CD14-positive monocyte (primary cell): Measurements from ENCODE around the gene MED31. TPM values are rescaled to one million over a fixed set of nuclear protein-coding genes. Genes with fewer than 3 reads are reported as not detected.

Source experiments
- DNase-seq, 3 donors: peaks; one replicate each; pipeline ENCODE4 v3.0.0-alpha.2; 2011 to 2022
- H2AFZ ChIP-seq: 2 replicates; pipeline ENCODE4 v1.6.0; 2012; ENCODE audit warnings: mild to moderate bottlenecking, low read depth, low read length, inconsistent platforms; ENCODE audit not compliant: insufficient read depth, poor library complexity, severe bottlenecking
- H3K27ac ChIP-seq, 2 donors: 1 replicate in 1 of 2; 2 replicates in 1 of 2; pipeline ENCODE4 v1.5.1; 2012 to 2013; ENCODE audit warnings: low read length in 2 of 2, control low read depth in 1 of 2, inconsistent platforms in 1 of 2, low read depth in 1 of 2, mild to moderate bottlenecking in 1 of 2
- H3K27me3 ChIP-seq, 2 donors: one replicate each; pipeline versions ENCODE4 v1.6.0 to v1.6.1; 2011 to 2013; ENCODE audit warnings: low read length in 2 of 2; ENCODE audit not compliant: control insufficient read depth in 2 of 2, insufficient read depth in 2 of 2
- H3K36me3 ChIP-seq, 2 donors: replicated peaks in 1 of 2; 1 replicate in 1 of 2; 2 replicates in 1 of 2; pipeline versions ENCODE4 v1.5.1 to v1.6.1; 2012 to 2013; ENCODE audit warnings: low read length in 2 of 2, control low read depth in 1 of 2, inconsistent platforms in 1 of 2, mild to moderate bottlenecking in 1 of 2; ENCODE audit not compliant: insufficient read depth in 2 of 2, control insufficient read depth in 1 of 2
- H3K4me1 ChIP-seq, 2 donors: 1 replicate in 1 of 2; 2 replicates in 1 of 2; pipeline versions ENCODE4 v1.5.1 to v1.6.1; 2012 to 2013; ENCODE audit warnings: low read length in 2 of 2, control low read depth in 1 of 2, inconsistent platforms in 1 of 2, mild to moderate bottlenecking in 1 of 2, moderate library complexity in 1 of 2; ENCODE audit not compliant: insufficient read depth in 2 of 2, control insufficient read depth in 1 of 2
- H3K4me2 ChIP-seq: replicated peaks from 2 replicates; pipeline ENCODE3; 2012; ENCODE audit warnings: low read length, moderate library complexity, mild to moderate bottlenecking; ENCODE audit not compliant: poor library complexity, severe bottlenecking; ENCODE audit errors: extremely low read depth
- H3K4me3 ChIP-seq, 3 experiments: fragments of 200-600 bp in 1 of 3; sonication (generic) in 1 of 3; replicated peaks in 1 of 3; 1 replicate in 2 of 3; 2 replicates in 1 of 3; pipeline ENCODE4 v1.5.1; 2011 to 2013; ENCODE audit warnings: low read length in 3 of 3, mild to moderate bottlenecking in 3 of 3, control low read depth in 2 of 3, low read depth in 2 of 3, inconsistent platforms in 1 of 3, moderate library complexity in 1 of 3
- H3K79me2 ChIP-seq: 2 replicates; pipeline ENCODE4 v1.6.0; 2012; ENCODE audit warnings: mild to moderate bottlenecking, control low read depth, inconsistent platforms, low read length, moderate library complexity; ENCODE audit not compliant: insufficient read depth
- H3K9ac ChIP-seq: 2 replicates; pipeline ENCODE4 v1.6.0; 2017; ENCODE audit warnings: low read length, mild to moderate bottlenecking; ENCODE audit not compliant: insufficient read depth, poor library complexity, severe bottlenecking
- H3K9me3 ChIP-seq, 2 donors: replicated peaks in 1 of 2; 1 replicate in 1 of 2; 2 replicates in 1 of 2; pipeline versions ENCODE4 v1.5.1 to v1.6.1; 2012 to 2013; ENCODE audit warnings: low read length in 2 of 2, control low read depth in 1 of 2; ENCODE audit not compliant: control insufficient read depth in 1 of 2, insufficient read depth in 1 of 2
- H4K20me1 ChIP-seq: 2 replicates; pipeline ENCODE4 v1.6.0; 2012; ENCODE audit warnings: mild to moderate bottlenecking, low read length, control low read depth, moderate library complexity; ENCODE audit not compliant: insufficient read depth
- H3K27ac Mint-ChIP-seq, 7 donors: one replicate each; pipeline ENCODE4 v1.8.0; 2020; ENCODE audit warnings: mild to moderate bottlenecking in 7 of 7, mixed read lengths in 7 of 7, moderate library complexity in 6 of 7, inconsistent platforms in 2 of 7
- H3K27me3 Mint-ChIP-seq, 3 donors: one replicate each; pipeline ENCODE4 v1.8.0; 2021 to 2022; ENCODE audit warnings: low read depth in 3 of 3, mild to moderate bottlenecking in 3 of 3, mixed read lengths in 3 of 3, moderate library complexity in 3 of 3, inconsistent platforms in 1 of 3
- H3K36me3 Mint-ChIP-seq, 2 donors: one replicate each; pipeline ENCODE4 v1.8.0; 2020; ENCODE audit warnings: mixed read lengths in 2 of 2, inconsistent platforms in 1 of 2, mild to moderate bottlenecking in 1 of 2
- H3K4me1 Mint-ChIP-seq: one replicate; pipeline ENCODE4 v1.8.0; 2020; ENCODE audit warnings: mild to moderate bottlenecking, mixed read lengths
- H3K4me3 Mint-ChIP-seq, 2 donors: one replicate each; pipeline ENCODE4 v1.8.0; 2020; ENCODE audit warnings: mild to moderate bottlenecking in 2 of 2, mixed read lengths in 2 of 2, moderate library complexity in 1 of 2
- H3K9me3 Mint-ChIP-seq, 7 donors: one replicate each; pipeline ENCODE4 v1.8.0; 2020 to 2022; ENCODE audit warnings: mixed read lengths in 7 of 7, mild to moderate bottlenecking in 6 of 7, moderate library complexity in 6 of 7, inconsistent platforms in 2 of 7
- CTCF ChIP-seq: fragments of 200-600 bp; IDR thresholded peaks from one replicate; pipeline ENCODE4 v1.8.0; 2022; ENCODE audit warnings: antibody characterized with exemption, mild to moderate bottlenecking
- WGBS: methylation state at CpG from one replicate; pipeline ENCODE4 v1.1.5; 2013; ENCODE audit warnings: missing lambda C conversion rate; ENCODE audit not compliant: insufficient coverage; 5-methylcytosine and 5-hydroxymethylcytosine counted together
- intact Hi-C, 2 donors: fragments of 100-400 bp; cut with micrococcal nuclease; formaldehyde crosslinking; loops; one replicate each; pipeline versions ENCODE4 v1.15.0 to v1.15.1; 2023
- polyA plus RNA-seq, 3 donors: library from polyadenylated mRNA; depleted of rRNA in 1 of 3; unstranded in 2 of 3; stranded (reverse) in 1 of 3; fragments of 300-500 nt in 2 of 3; fragments of >200 nt in 1 of 3; fragmentation: Illumina TruSeq in 2 of 3; gene quantifications; 1 replicate in 2 of 3; 2 replicates in 1 of 3; pipeline ENCODE4 v1.2.3, GENCODE V29; 2012 to 2021

Gene MED31
- polyA plus RNA-seq, 3 donors, result 6.8 to 38.2 (median 33.6) TPM

- Histone ChIP-seq H3K36me3 (no peaks in the 10 kb centered on the region), H3K9ac (no peak overlapping the region), H3K4me3 (no peak overlapping the region), H3K9me3 (no peaks in the 10 kb centered on the region), H2AFZ (no peak overlapping the region), H3K79me2 (no peaks in the 10 kb centered on the region), H4K20me1 (no peaks in the 10 kb centered on the region), H3K4me2 (no peak overlapping the region), H3K4me1 (no peaks in the 10 kb centered on the region), H3K27ac (no peak overlapping the region), H3K27me3 (peaks cover 0 to 3% of the 10 kb centered on the region in 2 donors)
- TF ChIP-seq CTCF, result no peak
- 89% methylated on average over 14 of the region's 16 CpGs for WGBS
- H3K27me3 Mint-ChIP-seq, result peaks cover 7 to 20% (median 14%) of the 10 kb centered on the region in 3 donors
- DNase-seq, result no peak
- no peaks in the 10 kb centered on the region for H3K9me3 Mint-ChIP-seq
- H3K27ac Mint-ChIP-seq, result no peak overlapping the region
- intact Hi-C loops, result no loop called here
- no peak overlapping the region for H3K4me3 Mint-ChIP-seq
- no peaks in the 10 kb centered on the region for H3K36me3 Mint-ChIP-seq
- H3K4me1 Mint-ChIP-seq, result peaks cover 6% of the 10 kb centered on the region
These were observed 48.9 kb upstream of the MED31 start for GRCh38 chr17:6699997-6700947.

- H3K9me3 ChIP-seq, result no peaks in the 10 kb centered on the region
- Mint-ChIP-seq H3K4me3 (no peak overlapping the region), H3K4me1 (peaks cover 6% of the 10 kb centered on the region), H3K9me3 (no peaks in the 10 kb centered on the region), H3K27me3 (peaks cover 11 to 21% (median 20%) of the 10 kb centered on the region in 3 donors), H3K27ac (no peak overlapping the region), H3K36me3 (no peaks in the 10 kb centered on the region)
- peaks cover 0 to 8% of the 10 kb centered on the region in 2 donors for H3K27me3 ChIP-seq
- intact Hi-C loops, result no loop called here
- no peak for DNase-seq
- WGBS, result 90% methylated on average over 10 of the region's 11 CpGs
- H3K79me2 ChIP-seq, result no peaks in the 10 kb centered on the region
- no peak for TF ChIP-seq CTCF
- no peaks in the 10 kb centered on the region for H3K4me1 ChIP-seq
- H4K20me1 ChIP-seq, result no peaks in the 10 kb centered on the region
- H3K9ac ChIP-seq, result no peak overlapping the region
- H3K4me2 ChIP-seq, result no peak overlapping the region
- no peak overlapping the region for H3K27ac ChIP-seq
- no peak overlapping the region for H2AFZ ChIP-seq
- no peaks in the 10 kb centered on the region for H3K36me3 ChIP-seq
- no peak overlapping the region for H3K4me3 ChIP-seq
These were observed 46.6 kb upstream of the MED31 start for GRCh38 chr17:6698004-6698403.
